C4-2B (cell line): ENCODE measurements around the gene DPF3.

Experiments used
- CTCF ChIP-seq: fragments of 450-650 bp; conservative IDR thresholded peaks from 2 replicates; pipeline ENCODE4 v1.5.1; 2017; ENCODE audit warnings: mild to moderate bottlenecking
- ZFX ChIP-seq: fragments of 450-650 bp; IDR thresholded peaks from 2 replicates; pipeline ENCODE4 v1.6.1; 2017

- TF ChIP-seq CTCF (no peak), ZFX (no peak)
Observed at GRCh38 chr14:72605921-72606220, 288.0 kb downstream of the DPF3 start.
